HK-2 (cell line): ENCODE results near the gene ADGRB2.
"Not testable (repeated sequence)": the region's sequence is repeated elsewhere in the genome, so short reads cannot be mapped to it uniquely, and the experiment has no call there.

Source experiments
- DNase-seq: peaks from one replicate; pipeline ENCODE4 v3.0.0-alpha.2; 2018; ENCODE audit not compliant: unreplicated experiment

Gene ADGRB2

DNA sequence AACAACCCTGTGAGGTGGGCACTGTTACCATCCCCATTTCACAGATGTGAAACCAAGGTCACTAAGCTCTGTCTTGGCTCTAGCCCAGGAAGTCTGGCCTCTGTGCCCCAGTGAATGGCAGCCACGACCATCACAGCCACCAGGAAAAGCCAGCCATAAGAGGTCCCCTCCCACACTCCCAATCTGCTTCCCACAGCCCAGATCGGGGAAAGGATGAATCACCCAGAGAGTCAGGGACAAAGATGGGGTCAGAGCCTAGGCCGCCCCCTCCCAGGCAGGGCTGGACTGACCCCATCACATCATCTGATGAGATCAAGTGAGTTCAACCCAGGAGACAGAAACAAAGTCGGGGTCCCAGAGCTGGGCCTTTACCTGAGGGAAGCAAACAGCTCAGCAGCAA lies 37.4 kb downstream of the ADGRB2 start:
- DNase-seq = no peak

DNA sequence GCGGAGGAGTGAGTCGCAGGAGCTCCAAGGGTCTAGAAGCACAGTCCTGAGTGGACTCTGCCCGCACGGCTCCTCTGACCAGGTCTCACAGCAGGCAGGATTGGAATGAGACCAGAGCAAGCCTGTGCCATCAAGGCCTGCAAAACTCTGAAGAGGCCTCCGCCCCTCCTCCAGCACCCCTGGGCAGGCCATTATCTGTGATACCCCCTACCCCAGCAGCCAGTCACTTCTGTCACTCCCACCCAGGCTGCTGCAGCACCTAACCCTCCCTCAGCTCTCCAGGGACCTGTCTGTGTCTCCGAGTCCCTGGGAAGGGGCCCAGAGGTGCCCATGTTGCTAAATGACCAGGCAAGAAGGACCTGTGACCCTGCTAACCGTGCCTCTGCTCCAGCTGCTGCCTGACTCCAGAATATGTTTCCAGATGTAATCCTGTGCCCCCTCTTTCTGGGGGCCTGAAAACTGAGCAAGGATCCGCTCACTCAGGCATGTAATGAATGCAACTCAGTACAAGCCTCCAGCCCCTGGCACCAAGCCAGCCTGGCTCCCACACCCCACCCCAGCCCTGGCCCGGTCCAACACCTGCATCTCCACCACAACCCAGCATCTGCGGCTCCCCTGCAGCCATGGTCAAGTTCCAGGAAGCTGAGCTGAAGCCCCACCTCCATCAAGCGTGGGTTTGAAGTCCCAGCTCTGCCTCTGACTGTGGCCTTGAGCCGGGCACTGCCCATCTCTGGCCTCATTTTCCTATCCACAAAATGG lies 38.2 kb downstream of the ADGRB2 start:
- no peak for DNase-seq

DNA sequence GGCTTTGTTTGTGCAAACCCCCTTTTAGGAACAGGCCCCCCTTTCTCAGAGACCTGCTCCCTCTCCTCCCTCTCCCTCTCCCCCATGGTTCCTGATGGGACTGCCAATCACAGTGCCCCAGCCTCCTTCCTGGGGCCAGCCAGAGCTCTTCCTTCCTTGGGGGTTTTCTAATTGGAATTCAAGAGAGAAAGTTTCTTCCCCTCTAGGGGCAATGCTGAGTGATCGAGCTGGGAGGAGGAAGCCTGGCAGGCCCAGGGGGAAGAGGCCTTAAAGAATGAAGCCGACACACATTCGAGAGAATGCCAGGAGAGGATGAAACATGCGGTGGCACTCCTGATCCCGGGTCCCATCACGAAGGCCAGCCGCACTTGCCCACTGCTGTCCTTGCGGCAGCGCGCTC lies 39.0 kb downstream of the ADGRB2 start:
- no peak for DNase-seq

DNA sequence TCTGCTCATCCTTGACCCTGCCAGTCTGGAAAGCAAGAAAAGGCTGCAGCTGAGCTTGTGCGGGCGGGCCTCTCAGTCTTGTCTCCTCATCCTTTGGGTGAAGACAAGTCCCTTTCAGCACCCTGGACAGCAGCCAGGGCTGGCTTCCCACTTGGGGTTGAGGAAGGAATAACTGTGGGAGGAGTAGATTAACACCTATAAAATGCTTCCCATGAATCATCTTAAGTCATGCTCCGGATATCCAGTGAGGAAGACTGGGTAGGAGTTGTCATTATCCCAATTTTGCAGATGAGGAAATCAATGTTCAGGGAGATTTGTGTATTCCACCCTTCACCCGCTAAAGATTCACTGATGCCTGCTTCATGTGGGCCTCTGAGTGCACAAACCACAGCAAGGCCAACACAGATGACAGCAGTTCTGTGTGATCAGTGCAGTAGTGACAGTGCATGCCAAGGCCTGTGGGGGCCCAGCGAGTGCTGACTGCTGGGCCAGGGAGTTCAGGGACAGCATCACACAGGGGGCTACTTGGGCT lies 40.2 kb downstream of the ADGRB2 start:
- DNase-seq = peak; percentile 72

DNA sequence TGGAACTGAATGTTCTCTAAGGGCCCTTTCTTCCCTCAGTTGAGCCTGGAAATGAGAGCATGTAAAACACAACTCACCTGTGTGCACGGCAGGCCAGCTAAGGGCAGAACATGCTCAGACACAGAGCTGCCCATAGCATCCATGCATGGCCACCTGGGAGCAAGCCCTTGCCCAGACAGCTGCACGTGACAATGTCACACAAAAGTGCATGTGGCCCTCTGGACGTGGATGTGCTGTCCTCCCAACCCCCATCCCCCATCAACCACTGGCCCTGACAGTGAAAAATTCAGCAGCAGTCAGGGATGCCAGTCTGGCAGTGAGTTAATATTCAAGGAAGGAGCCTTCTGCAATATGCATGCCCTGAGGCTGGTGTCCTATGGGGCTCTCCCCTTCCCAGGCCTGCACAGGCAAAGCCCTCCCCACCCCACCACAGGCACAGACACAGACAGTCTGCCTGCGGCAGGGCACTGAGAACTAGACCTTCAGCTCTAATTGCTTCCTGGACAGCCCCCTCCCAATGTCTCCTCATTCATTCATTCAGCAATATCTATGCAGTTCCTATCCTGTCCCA lies 45.7 kb downstream of the ADGRB2 start:
- no peak for DNase-seq

DNA sequence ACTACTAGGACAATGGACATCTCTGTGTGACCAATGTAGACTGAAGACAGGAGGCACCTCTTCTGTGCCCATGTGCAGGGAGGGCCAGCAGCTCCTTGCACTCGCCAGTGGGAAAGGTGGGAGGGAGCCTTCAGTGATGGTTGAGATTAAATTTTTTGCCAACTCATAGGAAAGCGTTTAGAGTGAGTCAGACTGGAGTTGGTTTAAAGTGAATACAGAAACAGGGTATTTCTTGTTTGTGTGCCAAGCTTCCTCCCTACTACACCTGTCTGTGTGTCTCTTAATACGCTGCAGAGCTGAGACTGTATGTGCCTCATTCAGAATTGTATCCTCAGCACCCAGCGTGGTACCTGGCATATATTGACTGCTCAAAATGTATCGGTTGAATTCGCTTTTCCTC lies 46.8 kb downstream of the ADGRB2 start:
- DNase-seq = no peak

DNA sequence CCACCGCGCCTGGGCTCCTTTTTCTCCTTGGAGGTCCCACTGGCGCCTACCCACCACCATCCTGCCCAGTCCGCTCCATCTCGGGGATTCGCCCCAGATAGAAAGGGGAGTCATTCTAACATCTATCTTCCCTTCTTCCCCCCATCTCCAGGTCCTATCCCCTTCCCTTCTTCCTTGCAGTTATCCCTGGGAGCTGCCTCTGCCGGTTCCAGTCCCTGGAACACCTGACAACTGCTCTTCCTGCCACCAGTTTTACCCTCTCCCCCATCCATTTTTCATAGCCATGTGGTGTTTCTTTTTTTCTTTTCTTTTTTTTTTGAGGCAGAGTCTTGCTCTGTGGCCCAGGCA lies 48.3 kb downstream of the ADGRB2 start:
- DNase-seq = no peak

GRCh38 chr1:31715087-31715872 lies 48.9 kb downstream of the ADGRB2 start:
- DNase-seq = peak; percentile 95

DNA sequence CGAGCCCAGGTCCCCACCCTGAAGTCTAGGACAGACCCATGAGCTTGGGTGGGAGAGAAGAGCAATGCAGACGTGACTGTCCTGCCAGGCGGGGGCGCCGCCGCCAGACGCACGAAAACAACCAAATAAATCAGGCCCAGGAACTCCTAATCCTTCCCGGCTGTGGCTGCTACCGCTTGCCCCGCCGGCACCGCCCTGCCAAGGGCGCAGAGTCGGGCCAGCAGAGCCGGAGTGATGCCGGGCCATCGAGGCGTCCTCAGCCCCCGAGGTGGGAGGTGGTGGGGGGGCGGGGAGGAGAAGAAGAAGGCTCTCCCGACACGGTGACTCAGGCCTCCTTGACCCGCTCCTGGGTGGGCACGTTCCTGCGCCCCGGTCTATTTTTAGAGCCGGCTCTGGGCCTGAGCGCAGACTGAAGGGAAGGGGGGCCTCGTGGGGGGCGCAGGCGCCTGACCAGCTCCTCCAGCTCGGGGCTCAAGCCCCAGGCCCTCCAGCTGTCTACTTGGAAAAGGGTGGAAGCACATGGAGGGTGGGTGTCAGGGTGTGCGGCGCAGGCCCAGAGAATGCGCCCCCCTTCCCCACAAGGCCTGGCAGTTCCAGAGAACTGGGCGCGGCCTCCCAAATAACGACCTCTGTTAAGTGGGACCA lies 49.6 kb downstream of the ADGRB2 start:
- peak; percentile 66 for DNase-seq

- DNase-seq = peak; percentile 53
Observed at GRCh38 chr1:31712630-31713029, 51.5 kb downstream of the ADGRB2 start.

GRCh38 chr1:31712068-31712467 lies 52.1 kb downstream of the ADGRB2 start:
- DNase-seq = no peak

DNA sequence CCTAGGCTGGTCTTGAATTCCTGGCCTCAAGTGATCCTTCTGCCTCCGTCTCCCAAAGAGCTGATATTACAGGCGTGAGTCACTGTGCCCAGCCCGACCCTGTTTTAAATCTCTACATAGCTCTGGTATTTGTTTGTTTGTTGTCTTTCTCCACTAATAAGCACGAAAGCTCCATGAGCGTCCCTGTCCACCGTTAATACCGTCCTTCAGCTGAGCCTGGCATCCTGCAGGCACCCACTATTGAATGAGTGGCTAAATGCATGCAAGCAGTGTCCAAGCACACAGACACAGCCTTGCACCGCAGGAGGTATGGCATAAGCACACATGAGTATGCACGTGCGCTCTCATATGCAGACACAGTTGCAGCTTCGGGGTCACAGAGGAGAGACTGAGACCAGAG lies 55.8 kb downstream of the ADGRB2 start:
- DNase-seq = no peak

- DNase-seq = peak; percentile 51
Observed at GRCh38 chr1:31707711-31708110, 56.4 kb downstream of the ADGRB2 start.

GRCh38 chr1:31707059-31707600 lies 57.0 kb downstream of the ADGRB2 start:
- not testable (repeated sequence) for DNase-seq

DNA sequence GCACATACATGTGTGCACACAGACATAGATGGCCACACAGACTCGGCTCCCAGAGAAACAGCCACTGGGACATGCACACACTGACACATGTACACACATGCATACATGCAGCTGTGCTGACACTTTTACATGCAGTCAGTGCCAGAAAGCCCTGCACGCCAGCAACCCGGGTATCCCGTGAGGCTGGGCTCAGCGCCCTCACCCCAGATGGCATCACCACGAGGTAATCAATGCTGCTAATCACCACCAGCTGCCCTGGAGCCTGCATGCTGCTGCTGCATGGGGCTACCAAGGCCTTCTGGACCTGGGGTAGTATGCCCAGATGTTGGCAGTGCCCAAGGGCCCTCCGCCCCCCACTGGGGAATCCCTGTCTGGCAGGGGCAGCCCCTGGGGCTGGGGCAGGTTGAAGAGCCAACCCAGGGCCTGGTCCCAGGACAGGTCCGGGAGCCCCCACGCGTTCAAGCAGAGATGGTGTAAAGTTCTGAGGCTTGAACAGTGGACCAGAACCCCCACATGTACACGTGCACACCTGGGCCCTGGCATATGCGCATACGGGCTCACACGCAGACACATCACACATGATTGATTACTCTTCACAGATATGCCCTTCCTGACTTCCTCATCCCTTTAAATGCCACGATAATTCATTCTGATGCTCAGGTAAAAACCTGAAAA lies 57.6 kb downstream of the ADGRB2 start:
- no peak for DNase-seq

DNA sequence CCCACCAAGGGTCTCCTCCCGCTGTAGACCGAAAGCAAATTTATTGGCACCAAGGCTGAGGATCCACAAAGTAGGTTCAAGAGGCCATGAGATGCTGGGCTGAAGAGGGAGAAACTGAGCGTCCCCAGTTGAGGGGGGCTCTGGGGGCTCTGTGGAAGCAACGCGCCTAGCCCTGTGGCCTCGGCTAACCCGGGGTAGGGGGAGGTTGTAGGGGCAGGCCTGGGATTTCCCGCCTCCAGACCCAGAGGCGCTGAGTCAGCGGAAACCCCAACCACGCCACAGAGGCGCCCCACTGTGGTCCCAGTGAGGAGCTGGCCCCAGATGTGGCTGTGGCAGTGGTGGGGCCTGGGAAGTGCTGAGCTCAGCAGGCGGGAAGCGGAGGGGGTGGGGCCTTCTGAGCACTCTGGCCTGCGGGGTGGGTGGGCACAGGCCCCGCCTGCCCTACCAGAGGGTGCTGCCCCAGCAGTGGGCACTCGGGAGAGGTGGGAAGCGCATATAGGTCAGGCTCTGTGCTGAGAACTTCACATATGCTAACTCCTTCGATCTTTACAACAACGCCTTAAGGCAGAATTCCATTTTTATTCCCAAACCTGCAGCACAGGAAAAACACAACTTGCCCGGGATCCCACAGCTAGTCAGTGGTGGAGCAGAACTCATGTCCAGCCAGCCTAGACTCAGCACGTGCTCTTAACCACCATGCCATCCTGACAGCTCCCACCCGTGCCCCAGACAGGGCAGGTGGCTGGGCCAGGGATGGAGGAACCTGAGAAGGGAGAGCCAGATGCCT lies 58.9 kb downstream of the ADGRB2 start:
- DNase-seq = peak; percentile 70

- peak; percentile 29 for DNase-seq
Observed at GRCh38 chr1:31704271-31705079, 59.7 kb downstream of the ADGRB2 start.

DNA sequence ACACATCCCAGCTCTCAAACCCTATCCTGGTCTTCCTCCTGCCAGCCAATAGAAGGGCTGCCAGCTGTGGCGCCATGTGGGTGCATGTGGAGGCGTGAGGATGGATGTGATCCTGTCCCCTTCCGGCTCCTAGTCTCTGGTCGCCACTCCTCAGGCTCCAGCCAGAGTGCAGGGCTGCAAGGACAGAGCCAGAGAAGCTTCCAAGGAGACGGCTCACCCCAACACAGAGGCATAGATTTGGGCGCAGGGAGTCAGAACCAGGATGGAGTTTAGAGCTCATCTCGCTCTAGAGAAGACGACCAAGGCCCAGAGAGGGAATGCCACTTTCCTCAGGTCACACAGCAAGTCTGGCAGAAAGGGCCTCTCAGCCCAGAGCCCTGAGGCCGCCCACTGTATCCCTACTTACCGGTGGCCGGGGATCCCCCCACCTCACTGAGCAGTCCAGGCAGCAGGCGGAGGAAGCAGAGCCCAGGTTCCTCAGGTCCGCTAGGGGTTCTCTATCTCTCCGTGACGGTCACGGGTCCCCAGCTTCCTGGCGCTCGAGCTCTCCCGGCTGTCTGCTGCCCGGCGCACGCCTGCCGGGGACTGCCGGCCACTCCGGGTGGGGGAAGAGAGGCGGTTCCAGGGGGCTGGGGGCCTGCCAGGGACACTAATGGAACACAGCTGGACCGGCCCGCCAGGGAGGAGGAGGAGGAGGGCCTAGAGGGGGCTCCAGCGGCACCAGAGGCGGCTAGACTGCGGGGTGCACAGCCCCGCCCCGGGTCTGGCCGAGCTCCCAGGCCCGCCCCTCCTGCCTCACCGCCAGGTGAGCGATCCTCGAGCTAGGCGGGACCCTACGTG lies 60.5 kb downstream of the ADGRB2 start, which contains the start of gene COL16A1:
TSS of gene COL16A1 (minus strand) at position 587 of the 840 bp plus-strand sequence. CDS start 1,824 bp downstream, outside the sequence.
- DNase-seq = peak; percentile 48
